Hepatocyte (in vitro differentiated cells): ENCODE results near the gene S1PR5.

ENCODE experiments used
- EZH2 ChIP-seq: fragments of 200-600 bp; sonication (generic); IDR thresholded peaks from 2 replicates; pipeline ENCODE4 v1.6.1; 2016; ENCODE audit warnings: antibody characterized with exemption, mild to moderate bottlenecking, borderline replicate concordance
- EZH2phosphoT487 ChIP-seq: fragments of 200-600 bp; sonication (generic); IDR thresholded peaks from one replicate; pipeline ENCODE4 v1.6.1; 2018; ENCODE audit warnings: antibody characterized with exemption, mild to moderate bottlenecking, low read depth, moderate library complexity; ENCODE audit not compliant: unreplicated experiment, severe bottlenecking
- TF ChIP-seq, protein P1 (sequence below): fragments of 200-600 bp; sonication (generic); IDR thresholded peaks from 2 replicates; pipeline ENCODE4 v1.5.1; 2016; ENCODE audit warnings: antibody characterized with exemption, mild to moderate bottlenecking; ENCODE audit not compliant: poor library complexity

DNA sequence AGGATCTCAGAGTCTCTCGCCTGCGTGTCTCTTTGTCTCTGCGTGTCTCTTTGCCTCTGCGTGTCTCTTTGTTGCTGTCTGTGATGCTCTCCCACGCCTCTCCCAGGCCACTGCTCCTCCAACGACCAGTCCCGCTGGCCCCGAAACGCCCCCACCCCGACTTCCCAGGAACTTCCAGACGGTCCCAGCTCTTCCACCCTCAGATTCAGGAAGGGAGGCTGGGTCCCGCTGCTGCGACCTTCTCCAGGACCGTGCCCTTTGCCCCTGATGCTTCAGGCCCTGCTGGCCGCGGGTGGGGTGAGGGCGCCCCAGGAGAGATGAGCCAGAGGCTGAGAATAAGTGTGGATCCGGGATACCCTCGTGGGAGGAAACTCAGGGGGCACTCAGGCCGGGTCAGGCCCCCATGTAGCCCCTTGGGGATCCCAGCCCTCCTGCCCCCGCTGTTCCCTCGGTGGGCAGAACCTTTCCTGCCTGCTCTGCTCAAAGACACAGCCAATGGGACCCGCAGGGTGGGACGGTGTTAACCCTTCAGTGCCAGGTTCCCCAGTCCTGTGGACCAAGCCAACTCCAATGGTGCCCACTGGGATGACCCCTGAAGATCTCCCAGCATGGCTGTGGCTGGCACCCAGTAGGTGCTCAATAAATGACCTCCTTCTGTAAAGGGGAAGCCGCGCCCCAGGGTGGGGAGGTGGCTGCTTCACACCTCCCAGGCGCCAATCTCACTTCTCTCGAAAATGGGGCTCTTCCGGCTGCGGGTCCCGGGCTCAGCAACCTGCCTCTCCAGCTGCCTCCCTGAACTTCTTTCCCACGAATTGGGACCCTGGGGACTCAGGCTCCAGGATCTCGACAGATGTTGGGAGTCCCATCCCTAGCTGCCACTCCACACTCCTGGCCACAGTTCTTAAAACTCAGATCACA lies 1.5 kb upstream of the S1PR5 start:
- TF ChIP-seq, protein P1, sequence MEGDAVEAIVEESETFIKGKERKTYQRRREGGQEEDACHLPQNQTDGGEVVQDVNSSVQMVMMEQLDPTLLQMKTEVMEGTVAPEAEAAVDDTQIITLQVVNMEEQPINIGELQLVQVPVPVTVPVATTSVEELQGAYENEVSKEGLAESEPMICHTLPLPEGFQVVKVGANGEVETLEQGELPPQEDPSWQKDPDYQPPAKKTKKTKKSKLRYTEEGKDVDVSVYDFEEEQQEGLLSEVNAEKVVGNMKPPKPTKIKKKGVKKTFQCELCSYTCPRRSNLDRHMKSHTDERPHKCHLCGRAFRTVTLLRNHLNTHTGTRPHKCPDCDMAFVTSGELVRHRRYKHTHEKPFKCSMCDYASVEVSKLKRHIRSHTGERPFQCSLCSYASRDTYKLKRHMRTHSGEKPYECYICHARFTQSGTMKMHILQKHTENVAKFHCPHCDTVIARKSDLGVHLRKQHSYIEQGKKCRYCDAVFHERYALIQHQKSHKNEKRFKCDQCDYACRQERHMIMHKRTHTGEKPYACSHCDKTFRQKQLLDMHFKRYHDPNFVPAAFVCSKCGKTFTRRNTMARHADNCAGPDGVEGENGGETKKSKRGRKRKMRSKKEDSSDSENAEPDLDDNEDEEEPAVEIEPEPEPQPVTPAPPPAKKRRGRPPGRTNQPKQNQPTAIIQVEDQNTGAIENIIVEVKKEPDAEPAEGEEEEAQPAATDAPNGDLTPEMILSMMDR = no peak
- TF ChIP-seq EZH2phosphoT487 = no peak
- TF ChIP-seq EZH2 = no peak
